Measurements from ENCODE around the gene PPY.
"Not testable (repeated sequence)": the region's sequence is repeated elsewhere in the genome, so short reads cannot be mapped to it uniquely, and the experiment has no call there.

The PPY gene

DNA sequence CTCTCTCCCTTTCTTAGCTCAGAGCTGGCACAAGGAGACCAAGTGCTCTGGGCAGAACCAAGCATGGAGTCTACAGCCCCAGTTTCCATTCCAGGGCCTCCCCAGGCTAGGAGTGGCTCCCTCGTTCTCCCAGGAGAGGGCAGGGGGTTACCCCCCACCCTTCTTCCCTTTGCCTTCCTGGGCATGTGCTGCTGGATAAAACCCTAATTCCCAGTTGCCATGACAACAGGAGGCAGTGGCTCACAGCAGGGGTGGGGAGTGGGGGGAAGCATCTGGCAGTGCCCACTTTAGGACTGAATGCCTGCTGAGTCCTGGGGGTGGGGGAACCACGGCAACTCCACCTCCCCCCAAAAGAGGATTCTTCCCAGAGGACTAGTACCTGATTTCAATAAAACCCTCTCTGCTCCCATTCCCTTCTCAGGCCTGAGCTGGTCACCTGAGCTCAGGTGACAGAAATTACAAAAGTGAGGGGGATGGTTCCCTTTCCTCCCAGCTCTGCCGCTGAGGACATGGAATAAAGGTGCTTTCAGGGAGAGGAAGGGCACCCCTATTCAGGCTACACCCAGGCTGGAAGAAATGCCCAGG, 36.8 kb downstream of the PPY start:
- in situ Hi-C loops (cut with HindIII; ENCODE audit: low pct_unique_long_range_greater_than_20kb, low sequenced_read_pairs), result no loop called here
- TF ChIP-seq JUND (IDR thresholded peaks at IDR 0.05; ENCODE audit: low read depth), result no peak

DNA sequence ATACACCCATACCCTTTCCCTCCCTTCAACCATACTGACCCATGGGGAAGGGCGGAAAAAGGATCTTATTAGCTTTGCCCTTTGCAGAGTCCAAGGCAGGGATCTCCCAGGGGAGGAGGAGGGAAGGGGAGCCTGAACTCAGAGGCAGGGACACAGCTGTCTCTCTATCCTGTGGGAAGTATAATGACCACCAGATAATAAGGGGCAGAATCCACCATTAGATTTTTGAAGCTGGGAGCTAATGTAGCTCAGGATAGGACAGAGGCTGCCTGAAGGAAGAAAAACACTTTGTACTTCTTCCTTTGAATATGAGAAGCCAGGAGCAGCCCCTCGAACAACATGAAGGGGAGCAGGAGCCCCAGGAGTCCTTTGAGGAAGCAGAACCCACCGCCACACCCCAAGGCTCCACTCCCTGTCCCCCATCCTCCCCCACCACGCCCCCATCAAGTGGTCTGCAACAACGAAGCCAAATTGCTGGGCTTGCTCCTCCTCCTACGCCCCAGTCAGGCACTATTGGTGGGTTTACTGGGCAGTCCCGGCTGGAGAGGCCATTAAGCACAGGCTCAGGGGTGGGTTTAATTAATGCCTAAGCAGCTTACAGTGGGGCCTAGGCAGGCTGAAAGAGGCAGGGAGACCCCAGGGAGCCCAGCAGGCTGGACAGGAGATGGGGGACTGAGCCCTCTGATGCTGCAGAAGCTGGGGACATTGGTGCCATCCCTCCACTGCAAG, 40.3 kb downstream of the PPY start:
- TF ChIP-seq JUND (IDR thresholded peaks at IDR 0.05; ENCODE audit: low read depth), result no peak
- in situ Hi-C loops (cut with HindIII; ENCODE audit: low pct_unique_long_range_greater_than_20kb, low sequenced_read_pairs), result no loop called here
- DNase-seq (ENCODE audit: low read depth in 1 of 2, low spot score in 1 of 2), result no peak

More for the DNA sequence above, 36.8 kb downstream of the PPY start:
- no peak for DNase-seq (ENCODE audit: low read depth in 1 of 2, low spot score in 1 of 2)

DNA sequence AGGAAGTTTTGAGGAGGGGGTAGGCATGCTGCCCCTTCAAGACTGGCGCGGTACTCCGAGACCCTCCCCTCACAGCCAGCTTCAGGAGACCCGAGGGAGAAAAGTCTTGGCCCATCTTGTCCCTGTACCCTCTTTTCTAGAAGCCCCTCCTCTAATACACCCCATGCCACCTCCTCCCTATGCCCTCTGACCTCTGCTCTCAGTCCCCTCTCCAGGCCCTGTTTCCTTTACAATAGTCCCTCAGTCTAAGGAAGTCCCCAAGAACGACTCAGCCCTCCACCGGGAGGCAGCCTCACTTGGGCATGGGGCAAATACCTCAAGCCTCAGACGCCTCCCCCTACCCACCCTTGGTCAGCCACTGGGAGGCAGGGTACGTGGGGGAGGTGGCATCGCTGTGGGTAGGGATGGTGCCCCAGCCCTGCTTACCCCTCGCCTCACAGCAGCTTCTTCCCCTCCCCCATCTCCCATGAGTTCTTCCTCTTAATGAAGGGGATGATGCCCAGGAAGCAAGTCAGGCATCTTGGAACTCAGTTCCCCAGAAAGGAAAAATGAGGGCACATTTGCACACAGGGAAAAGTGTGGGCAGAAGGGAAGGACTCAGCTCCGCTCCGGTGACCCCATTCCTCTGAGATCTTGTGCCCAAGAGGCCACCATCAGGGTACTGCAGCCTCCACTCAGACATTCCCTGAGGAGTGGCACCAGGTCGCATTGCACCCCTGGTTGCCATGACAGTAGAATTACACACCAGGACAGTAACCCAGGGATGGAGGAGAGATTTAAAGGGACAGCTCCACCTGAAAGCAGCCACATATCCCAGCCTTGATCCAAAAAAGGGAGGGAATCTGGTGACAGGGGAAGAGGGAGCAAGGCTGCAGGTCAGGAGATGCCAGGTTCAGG, 41.2 kb downstream of the PPY start:
- no peak for TF ChIP-seq JUND (IDR thresholded peaks at IDR 0.05; ENCODE audit: low read depth)
- DNase-seq (ENCODE audit: low read depth in 1 of 2, low spot score in 1 of 2), result peak in 1 of 2 experiments; percentile 56
- in situ Hi-C loops (cut with HindIII; ENCODE audit: low pct_unique_long_range_greater_than_20kb, low sequenced_read_pairs), result no loop called here

DNA sequence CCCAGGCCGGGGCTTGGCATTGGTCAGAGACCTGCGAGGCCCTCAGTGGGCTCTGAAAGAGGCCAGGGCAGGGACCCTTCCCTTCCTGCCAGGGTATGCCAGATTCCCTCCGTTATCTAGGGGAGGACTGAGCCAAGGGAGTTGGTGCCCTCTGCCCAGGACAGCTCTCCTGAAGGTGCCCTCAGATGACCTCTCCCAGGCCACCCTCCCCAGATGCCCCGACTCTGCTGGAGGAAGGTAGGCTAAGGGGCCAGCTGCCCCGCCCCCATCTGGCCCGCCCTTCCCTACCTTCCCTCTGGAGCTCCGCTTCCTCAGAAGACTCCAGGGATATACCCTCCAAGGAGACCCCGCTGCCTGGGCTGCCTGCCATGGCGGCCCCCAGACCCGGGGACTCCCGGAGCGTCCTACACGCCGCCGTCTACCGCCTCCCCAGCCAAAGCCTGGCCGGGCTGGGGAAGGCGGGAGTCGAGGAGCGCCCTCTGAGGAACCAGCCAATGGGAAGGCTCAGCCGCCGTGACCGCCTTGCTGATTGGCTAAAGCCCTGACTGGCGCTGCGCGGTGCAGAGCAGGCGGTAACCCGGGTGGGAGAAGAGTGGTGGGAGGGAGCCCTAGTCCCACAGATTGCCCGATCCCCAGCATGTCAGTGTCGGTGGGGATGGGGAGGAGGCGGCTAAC, 42.0 kb downstream of the PPY start:
- TF ChIP-seq JUND (IDR thresholded peaks at IDR 0.05; ENCODE audit: low read depth), result no peak
- DNase-seq (ENCODE audit: low read depth in 1 of 2, low spot score in 1 of 2), result peak; percentile 92 to 99
- in situ Hi-C loops (cut with HindIII; ENCODE audit: low pct_unique_long_range_greater_than_20kb, low sequenced_read_pairs), result no loop called here

DNA sequence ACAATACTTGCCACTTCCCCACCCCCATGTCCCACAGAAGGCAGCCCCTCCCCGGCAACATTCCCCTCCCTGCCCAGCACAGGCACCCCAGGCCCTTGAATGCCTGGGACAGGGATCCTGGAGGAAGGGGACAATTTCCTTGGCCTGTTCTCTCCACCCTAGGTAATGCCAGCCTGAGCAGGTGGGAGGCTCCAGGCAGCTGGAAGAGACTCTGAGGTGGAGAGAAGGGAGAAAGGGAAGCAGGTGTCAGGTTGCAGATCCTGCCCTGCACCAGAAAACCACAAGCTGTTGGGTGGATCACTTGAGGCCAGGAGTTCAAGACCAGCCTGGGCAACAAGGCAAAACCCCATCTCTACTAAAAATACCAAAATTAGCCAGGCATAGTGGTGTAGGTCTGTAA, 43.8 kb downstream of the PPY start:
- peak in 1 of 2 experiments; percentile 68 for DNase-seq (ENCODE audit: low read depth in 1 of 2, low spot score in 1 of 2)
- in situ Hi-C loops (cut with HindIII; ENCODE audit: low pct_unique_long_range_greater_than_20kb, low sequenced_read_pairs), result no loop called here
- TF ChIP-seq JUND (IDR thresholded peaks at IDR 0.05; ENCODE audit: low read depth), result no peak

DNA sequence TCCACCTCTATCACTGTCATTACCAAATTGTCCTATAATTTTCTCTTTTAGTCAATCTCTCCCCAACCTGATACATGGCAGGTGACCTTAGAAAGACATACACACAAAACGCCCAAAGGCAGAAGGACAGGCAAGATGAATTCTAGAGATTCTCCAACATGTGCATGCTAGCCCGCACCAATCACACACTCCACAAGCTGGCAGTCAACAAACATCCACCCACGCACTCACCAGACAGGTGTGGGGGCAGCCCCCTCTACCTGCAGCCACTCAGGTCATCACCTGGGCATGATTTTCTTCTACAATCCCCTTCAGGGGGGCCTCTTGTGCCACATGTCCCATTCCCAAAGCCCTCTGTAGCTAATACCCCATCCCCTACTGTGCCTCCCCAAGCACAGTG, 44.4 kb downstream of the PPY start:
- in situ Hi-C loops (cut with HindIII; ENCODE audit: low pct_unique_long_range_greater_than_20kb, low sequenced_read_pairs), result no loop called here
- TF ChIP-seq JUND (IDR thresholded peaks at IDR 0.05; ENCODE audit: low read depth), result no peak
- DNase-seq (ENCODE audit: low read depth in 1 of 2, low spot score in 1 of 2), result peak in 1 of 2 experiments; percentile 81

DNA sequence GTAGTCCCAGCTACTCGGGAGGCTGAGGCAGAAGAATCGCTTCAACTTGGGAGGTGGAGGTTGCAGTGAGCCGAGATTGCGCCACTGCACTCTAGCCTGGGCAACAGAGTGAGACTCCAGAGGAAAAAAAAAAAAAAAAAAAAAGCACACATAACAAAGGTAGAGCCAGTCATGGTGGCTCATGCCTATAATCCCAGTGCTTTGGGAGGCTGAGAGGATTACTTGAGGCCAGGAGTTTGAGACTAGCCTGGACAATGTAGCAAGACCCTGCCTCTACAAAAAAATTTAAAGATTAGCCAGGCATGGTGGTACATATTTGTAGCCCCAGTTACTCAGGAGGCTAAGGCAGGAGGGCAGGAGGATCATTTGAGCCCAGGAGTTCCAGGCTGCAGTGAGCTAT, 47.8 kb downstream of the PPY start:
- DNase-seq (ENCODE audit: low read depth in 1 of 2, low spot score in 1 of 2); in situ Hi-C loops (cut with HindIII; ENCODE audit: low pct_unique_long_range_greater_than_20kb, low sequenced_read_pairs): not testable (repeated sequence)

DNA sequence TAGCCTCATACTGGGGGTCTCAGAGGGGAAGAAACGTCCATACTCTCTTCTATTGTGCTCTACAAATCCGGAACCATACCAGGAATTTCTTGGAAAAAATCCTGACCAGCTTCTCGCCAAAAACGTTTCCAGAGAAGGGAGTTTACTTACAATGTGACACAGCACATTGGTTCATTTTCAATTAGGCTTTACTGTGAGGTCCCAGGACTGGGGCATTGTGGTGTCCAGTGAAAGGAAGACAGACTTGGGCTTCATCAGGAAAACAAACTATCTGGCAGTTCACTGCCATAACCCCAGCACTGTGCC, 49.7 kb downstream of the PPY start:
- in situ Hi-C loops (cut with HindIII; ENCODE audit: low pct_unique_long_range_greater_than_20kb, low sequenced_read_pairs), result no loop called here
- TF ChIP-seq JUND (IDR thresholded peaks at IDR 0.05; ENCODE audit: low read depth), result no peak
- DNase-seq (ENCODE audit: low read depth in 1 of 2, low spot score in 1 of 2), result no peak

DNA sequence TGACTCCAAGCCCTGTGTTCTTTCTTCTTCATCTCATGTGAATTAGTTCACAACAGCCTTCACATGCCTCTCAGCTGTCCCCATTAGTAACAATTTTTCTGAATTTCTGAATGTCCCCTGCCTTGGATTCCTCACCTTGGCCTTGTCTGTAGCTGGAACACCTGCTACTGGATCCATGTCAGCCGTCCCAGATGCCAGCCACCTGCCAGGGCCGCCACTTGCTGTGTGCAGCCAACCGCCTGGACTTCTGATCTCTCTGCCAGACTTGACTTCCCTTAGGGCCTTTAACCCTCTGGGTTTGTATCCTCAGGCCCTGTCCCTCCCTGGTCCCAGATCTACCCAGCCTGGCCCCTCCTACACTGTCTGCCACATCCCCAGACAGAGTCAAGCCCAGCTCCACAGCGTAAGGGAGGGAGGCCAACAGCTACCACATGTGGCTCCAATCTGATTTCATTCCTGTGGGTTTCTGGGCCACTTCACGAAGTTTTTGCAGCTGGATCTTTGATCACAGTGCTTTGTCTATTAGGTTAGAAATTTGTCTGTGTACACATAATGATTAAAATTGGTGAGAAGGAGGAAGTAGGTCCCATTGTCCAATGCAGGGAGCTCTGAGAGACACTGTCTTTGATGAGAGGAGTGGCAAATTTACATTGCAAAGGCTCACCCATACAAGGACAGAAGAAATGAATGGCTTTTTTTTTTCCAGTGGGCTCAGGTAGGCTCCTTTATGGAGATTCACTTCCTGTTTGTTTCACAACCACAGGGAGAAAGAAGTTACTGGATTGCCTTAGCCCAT, 50.2 kb downstream of the PPY start:
- in situ Hi-C loops (cut with HindIII; ENCODE audit: low pct_unique_long_range_greater_than_20kb, low sequenced_read_pairs), result no loop called here
- DNase-seq (ENCODE audit: low read depth in 1 of 2, low spot score in 1 of 2), result no peak
- TF ChIP-seq JUND (IDR thresholded peaks at IDR 0.05; ENCODE audit: low read depth), result no peak

Measured in T47D (cell line).